Nephron (organoid): ENCODE results near the gene UNC119.

Source experiments
- H3K27ac Mint-ChIP-seq, 3 experiments: 2 replicates each; pipeline ENCODE4 v1.8.0; 2020; ENCODE audit warnings: mixed read lengths in 3 of 3, mild to moderate bottlenecking in 2 of 3, moderate library complexity in 1 of 3
- H3K27me3 Mint-ChIP-seq: 2 replicates; pipeline ENCODE4 v1.8.0; 2021; ENCODE audit warnings: low read depth, mild to moderate bottlenecking, moderate library complexity, mixed read lengths
- H3K36me3 Mint-ChIP-seq: 2 replicates; pipeline ENCODE4 v1.8.0; 2020; ENCODE audit warnings: low read depth, mixed read lengths
- H3K4me1 Mint-ChIP-seq: 2 replicates; pipeline ENCODE4 v1.8.0; 2020; ENCODE audit warnings: mixed read lengths
- H3K4me3 Mint-ChIP-seq, 3 experiments: 2 replicates each; pipeline ENCODE4 v1.8.0; 2020; ENCODE audit warnings: mild to moderate bottlenecking in 3 of 3, mixed read lengths in 3 of 3, moderate library complexity in 2 of 3
- H3K9me3 Mint-ChIP-seq: 2 replicates; pipeline ENCODE4 v1.8.0; 2020; ENCODE audit warnings: mixed read lengths
- CTCF ChIP-seq, 3 experiments: fragments of 200-600 bp; sonication (generic); IDR thresholded peaks; one replicate each; pipeline ENCODE4 v1.5.0; 2021; ENCODE audit warnings: antibody characterized with exemption in 3 of 3; ENCODE audit not compliant: unreplicated experiment in 3 of 3

Gene UNC119

GRCh38 chr17:28519236-28519635, 33.2 kb downstream of the UNC119 start:
- H3K4me3 Mint-ChIP-seq, result no peak overlapping the region
- H3K4me1 Mint-ChIP-seq, result peaks cover 8% of the 10 kb centered on the region
- no peaks in the 10 kb centered on the region for H3K36me3 Mint-ChIP-seq
- H3K27ac Mint-ChIP-seq, result no peak overlapping the region
- peaks cover 26% of the 10 kb centered on the region for H3K27me3 Mint-ChIP-seq
- no peaks in the 10 kb centered on the region for H3K9me3 Mint-ChIP-seq
- TF ChIP-seq CTCF (IDR thresholded peaks at IDR 0.05; ENCODE audit: unreplicated experiment in 3 of 3), result no peak

GRCh38 chr17:28518578-28518977, 33.8 kb downstream of the UNC119 start:
- no peak overlapping the region for H3K4me3 Mint-ChIP-seq
- peaks cover 28% of the 10 kb centered on the region for H3K27me3 Mint-ChIP-seq
- H3K27ac Mint-ChIP-seq, result no peak overlapping the region
- H3K36me3 Mint-ChIP-seq, result no peaks in the 10 kb centered on the region
- H3K4me1 Mint-ChIP-seq, result peaks cover 8% of the 10 kb centered on the region
- H3K9me3 Mint-ChIP-seq, result no peaks in the 10 kb centered on the region
- TF ChIP-seq CTCF (IDR thresholded peaks at IDR 0.05; ENCODE audit: unreplicated experiment in 3 of 3), result no peak

DNA sequence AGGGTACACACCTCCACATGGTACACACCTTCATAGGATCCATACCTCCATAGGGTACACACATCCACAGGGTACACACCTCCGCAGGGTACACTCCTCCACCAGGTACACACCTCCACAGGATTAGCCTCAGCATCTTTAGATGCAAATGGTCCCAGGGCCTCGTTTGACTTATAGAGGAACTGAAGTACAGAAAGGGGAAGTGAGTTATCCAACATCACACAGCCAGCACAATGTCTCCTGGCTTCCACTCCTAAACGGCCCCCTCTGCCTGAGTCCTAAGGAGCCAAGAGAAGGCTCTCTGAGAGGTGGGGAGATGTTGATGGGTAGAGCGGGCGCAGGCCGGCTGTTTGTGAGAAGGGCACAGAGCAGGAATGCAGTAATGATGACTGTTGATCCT, 34.3 kb downstream of the UNC119 start:
- no peaks in the 10 kb centered on the region for H3K9me3 Mint-ChIP-seq
- H3K27me3 Mint-ChIP-seq, result peaks cover 30% of the 10 kb centered on the region
- no peaks in the 10 kb centered on the region for H3K36me3 Mint-ChIP-seq
- no peak for TF ChIP-seq CTCF (IDR thresholded peaks at IDR 0.05; ENCODE audit: unreplicated experiment in 3 of 3)
- no peak overlapping the region for H3K27ac Mint-ChIP-seq
- H3K4me1 Mint-ChIP-seq, result peaks cover 8% of the 10 kb centered on the region
- no peak overlapping the region for H3K4me3 Mint-ChIP-seq

GRCh38 chr17:28515518-28515917, 36.9 kb downstream of the UNC119 start:
- Mint-ChIP-seq H3K9me3 (no peaks in the 10 kb centered on the region), H3K27me3 (peaks cover 32% of the 10 kb centered on the region), H3K27ac (no peak overlapping the region), H3K4me1 (no peaks in the 10 kb centered on the region), H3K36me3 (no peaks in the 10 kb centered on the region), H3K4me3 (no peak overlapping the region)
- TF ChIP-seq CTCF (IDR thresholded peaks at IDR 0.05; ENCODE audit: unreplicated experiment in 3 of 3), result no peak

- TF ChIP-seq CTCF (IDR thresholded peaks at IDR 0.05; ENCODE audit: unreplicated experiment in 3 of 3), result no peak
- Mint-ChIP-seq H3K9me3 (no peaks in the 10 kb centered on the region), H3K36me3 (no peaks in the 10 kb centered on the region), H3K27ac (no peak overlapping the region), H3K27me3 (peaks cover 41% of the 10 kb centered on the region), H3K4me3 (no peak overlapping the region), H3K4me1 (no peaks in the 10 kb centered on the region)
These were observed 37.8 kb downstream of the UNC119 start for GRCh38 chr17:28514561-28515002.

DNA sequence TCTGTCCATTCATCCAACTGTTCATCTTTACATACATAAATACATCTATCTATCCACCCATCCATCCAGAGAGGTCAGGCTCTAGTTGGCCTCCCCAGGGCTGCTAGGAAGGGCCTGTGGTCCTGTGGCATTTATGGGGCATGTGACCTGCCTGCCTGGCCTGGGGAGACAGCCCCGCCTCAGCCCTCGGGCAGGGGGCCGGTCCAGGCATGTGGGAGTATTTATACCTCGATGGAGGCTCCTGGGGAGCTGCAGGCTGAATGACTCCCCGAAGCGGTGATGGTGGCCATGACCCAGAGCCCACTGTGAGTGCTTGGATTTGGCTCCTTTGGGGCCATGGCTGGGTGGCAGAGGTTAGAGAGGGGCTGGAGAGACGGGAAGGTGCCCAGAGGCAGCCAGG, 38.9 kb downstream of the UNC119 start:
- Mint-ChIP-seq H3K27ac (no peak overlapping the region), H3K4me1 (no peaks in the 10 kb centered on the region), H3K36me3 (no peaks in the 10 kb centered on the region), H3K27me3 (peaks cover 39% of the 10 kb centered on the region), H3K4me3 (no peak overlapping the region), H3K9me3 (no peaks in the 10 kb centered on the region)
- TF ChIP-seq CTCF (IDR thresholded peaks at IDR 0.05; ENCODE audit: unreplicated experiment in 3 of 3), result no peak
